ENCODE data around the gene ETNPPL.

The ETNPPL gene

GRCh38 chr4:108709722-108710121 is 53.1 kb downstream of the ETNPPL start:
- FAIRE-seq (no peak), DNase-seq (ENCODE audit: insufficient read length, low spot score) (no peak)
- TF ChIP-seq TAF1 (IDR thresholded peaks at IDR 0.05; ENCODE audit: low read depth, low read length): no peak

- FAIRE-seq (no peak), DNase-seq (ENCODE audit: insufficient read length, low spot score) (no peak)
- TF ChIP-seq SPI1 (IDR thresholded peaks at IDR 0.05; ENCODE audit: low read depth, low read length): no peak
These were observed 53.6 kb downstream of the ETNPPL start for GRCh38 chr4:108709234-108709633.

DNA sequence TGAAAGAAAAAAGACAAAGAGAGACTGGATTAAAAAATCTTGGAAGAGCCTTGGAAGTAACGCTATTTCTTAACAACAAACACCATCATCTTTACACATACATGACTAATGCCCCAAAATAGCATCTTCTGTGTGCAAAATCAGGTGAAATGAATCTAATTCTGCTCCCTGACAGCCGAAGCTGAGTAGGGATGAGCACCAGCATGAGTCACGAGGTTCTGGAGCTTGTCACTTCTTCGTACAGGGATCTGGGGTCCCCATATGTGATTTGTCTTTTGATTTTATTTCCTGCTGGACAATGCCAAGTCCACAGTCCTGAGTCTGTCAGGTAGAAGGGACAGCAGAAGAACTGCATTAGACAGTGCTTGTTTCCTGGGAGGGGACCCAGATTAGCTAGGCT is 56.6 kb downstream of the ETNPPL start:
- FAIRE-seq (no peak), DNase-seq (ENCODE audit: insufficient read length, low spot score) (no peak)
- TF ChIP-seq POU2F2 (IDR thresholded peaks at IDR 0.05; ENCODE audit: low read depth, low read length) (no peak), SPI1 (IDR thresholded peaks at IDR 0.05; ENCODE audit: low read depth, low read length) (no peak), PAX5 (IDR thresholded peaks at IDR 0.05; ENCODE audit: insufficient read depth, low read length, severe bottlenecking) (no peak), POLR2A (IDR thresholded peaks at IDR 0.05; ENCODE audit: low read depth, low read length) (no peak), TAF1 (IDR thresholded peaks at IDR 0.05; ENCODE audit: low read depth, low read length) (no peak), POLR2AphosphoS5 (IDR thresholded peaks at IDR 0.05; ENCODE audit: low read depth, low read length) (no peak)

DNA sequence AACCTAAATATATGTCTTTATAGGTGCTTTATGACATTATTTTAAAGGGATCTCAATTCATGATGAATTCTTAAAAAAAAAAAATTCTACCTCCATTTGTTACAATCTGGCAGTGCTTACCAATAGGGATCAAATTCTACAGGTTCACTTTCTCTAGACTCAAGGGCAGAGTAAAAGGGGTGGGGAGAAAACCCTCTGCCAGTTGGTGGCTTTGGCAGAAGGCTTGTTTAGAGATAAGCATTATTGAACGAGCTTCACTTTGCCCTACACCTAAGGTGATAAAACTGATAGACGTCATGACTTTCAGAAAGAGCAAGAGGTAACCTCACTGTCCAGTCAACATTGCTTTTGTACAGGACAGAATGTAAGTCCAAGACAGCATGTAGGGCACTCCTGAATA is 58.9 kb downstream of the ETNPPL start:
- TF ChIP-seq POU2F2 (IDR thresholded peaks at IDR 0.05; ENCODE audit: low read depth, low read length): no peak
- TF ChIP-seq TAF1 (IDR thresholded peaks at IDR 0.05; ENCODE audit: low read depth, low read length): no peak
- no peak for TF ChIP-seq POLR2A (IDR thresholded peaks at IDR 0.05; ENCODE audit: low read depth, low read length)
- TF ChIP-seq PAX5 (IDR thresholded peaks at IDR 0.05; ENCODE audit: insufficient read depth, low read length, severe bottlenecking): no peak
- no peak for TF ChIP-seq SPI1 (IDR thresholded peaks at IDR 0.05; ENCODE audit: low read depth, low read length)
- TF ChIP-seq POLR2AphosphoS5 (IDR thresholded peaks at IDR 0.05; ENCODE audit: low read depth, low read length): no peak
- FAIRE-seq (no peak), DNase-seq (ENCODE audit: insufficient read length, low spot score) (no peak)

DNA sequence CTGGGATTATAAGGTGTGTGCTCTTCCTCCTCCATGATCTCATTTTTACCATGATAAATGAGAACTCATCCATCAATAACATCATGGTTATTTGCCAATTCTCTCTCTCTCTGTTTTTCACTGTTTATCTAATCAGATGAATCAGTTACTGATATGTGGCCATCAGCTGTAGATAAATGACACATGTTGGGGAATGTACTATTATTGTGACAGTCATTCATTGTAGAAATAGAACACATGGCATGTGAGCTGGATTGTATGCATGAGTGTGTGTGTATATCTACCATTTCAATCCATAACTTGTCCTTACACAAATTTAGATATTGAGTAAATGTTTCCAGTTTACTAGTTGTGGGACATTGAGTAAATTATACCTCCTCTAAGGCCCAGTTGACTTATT is 59.5 kb downstream of the ETNPPL start:
- DNase-seq (ENCODE audit: insufficient read length, low spot score): no peak
- TF ChIP-seq POLR2AphosphoS5 (IDR thresholded peaks at IDR 0.05; ENCODE audit: low read depth, low read length) (no peak), POLR2A (IDR thresholded peaks at IDR 0.05; ENCODE audit: low read depth, low read length) (no peak), POU2F2 (IDR thresholded peaks at IDR 0.05; ENCODE audit: low read depth, low read length) (no peak), SPI1 (IDR thresholded peaks at IDR 0.05; ENCODE audit: low read depth, low read length) (no peak), TAF1 (IDR thresholded peaks at IDR 0.05; ENCODE audit: low read depth, low read length) (no peak), PAX5 (IDR thresholded peaks at IDR 0.05; ENCODE audit: insufficient read depth, low read length, severe bottlenecking) (no peak)
- FAIRE-seq: no peak

DNA sequence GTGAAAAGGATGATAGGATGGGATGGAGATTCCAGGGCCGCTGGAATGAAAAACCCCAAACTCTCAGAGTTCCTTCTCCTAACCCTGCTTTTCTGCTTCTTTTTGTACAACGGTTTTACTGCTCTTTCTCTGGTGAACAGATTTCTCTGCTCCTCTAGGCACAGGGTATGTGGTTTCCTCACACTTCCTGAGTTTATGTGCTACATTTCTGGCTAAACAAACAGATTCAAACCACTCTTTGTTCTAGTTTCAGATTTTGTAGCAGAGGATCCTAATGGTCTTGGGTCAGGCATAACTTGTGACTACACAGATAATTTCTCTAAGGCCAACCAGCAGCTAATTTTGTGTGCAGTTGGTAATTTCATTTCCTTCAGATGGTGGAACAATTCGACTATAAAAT is 59.9 kb downstream of the ETNPPL start:
- FAIRE-seq: no peak
- no peak for DNase-seq (ENCODE audit: insufficient read length, low spot score)
- TF ChIP-seq SPI1 (IDR thresholded peaks at IDR 0.05; ENCODE audit: low read depth, low read length) (no peak), POLR2A (IDR thresholded peaks at IDR 0.05; ENCODE audit: low read depth, low read length) (no peak), POLR2AphosphoS5 (IDR thresholded peaks at IDR 0.05; ENCODE audit: low read depth, low read length) (no peak), PAX5 (IDR thresholded peaks at IDR 0.05; ENCODE audit: insufficient read depth, low read length, severe bottlenecking) (no peak)

GRCh38 chr4:108700081-108700757 is 62.6 kb downstream of the ETNPPL start:
- FAIRE-seq (no peak), DNase-seq (ENCODE audit: insufficient read length, low spot score) (no peak)
- TF ChIP-seq SPI1 (IDR thresholded peaks at IDR 0.05; ENCODE audit: low read depth, low read length) (no peak), POLR2AphosphoS5 (IDR thresholded peaks at IDR 0.05; ENCODE audit: low read depth, low read length) (no peak), POLR2A (IDR thresholded peaks at IDR 0.05; ENCODE audit: low read depth, low read length) (no peak), POU2F2 (IDR thresholded peaks at IDR 0.05; ENCODE audit: low read depth, low read length) (no peak), TAF1 (IDR thresholded peaks at IDR 0.05; ENCODE audit: low read depth, low read length) (no peak), PAX5 (IDR thresholded peaks at IDR 0.05; ENCODE audit: insufficient read depth, low read length, severe bottlenecking) (no peak)

GRCh38 chr4:108696160-108696559 is 66.7 kb downstream of the ETNPPL start:
- TF ChIP-seq POU2F2 (IDR thresholded peaks at IDR 0.05; ENCODE audit: low read depth, low read length): no peak
- no peak for TF ChIP-seq TAF1 (IDR thresholded peaks at IDR 0.05; ENCODE audit: low read depth, low read length)
- no peak for TF ChIP-seq POLR2AphosphoS5 (IDR thresholded peaks at IDR 0.05; ENCODE audit: low read depth, low read length)
- no peak for TF ChIP-seq POLR2A (IDR thresholded peaks at IDR 0.05; ENCODE audit: low read depth, low read length)
- no peak for TF ChIP-seq PAX5 (IDR thresholded peaks at IDR 0.05; ENCODE audit: insufficient read depth, low read length, severe bottlenecking)
- TF ChIP-seq SPI1 (IDR thresholded peaks at IDR 0.05; ENCODE audit: low read depth, low read length): no peak
- FAIRE-seq (no peak), DNase-seq (ENCODE audit: insufficient read length, low spot score) (no peak)

- TF ChIP-seq PAX5 (IDR thresholded peaks at IDR 0.05; ENCODE audit: insufficient read depth, low read length, severe bottlenecking) (no peak), SPI1 (IDR thresholded peaks at IDR 0.05; ENCODE audit: low read depth, low read length) (no peak), POLR2AphosphoS5 (IDR thresholded peaks at IDR 0.05; ENCODE audit: low read depth, low read length) (no peak), POU2F2 (IDR thresholded peaks at IDR 0.05; ENCODE audit: low read depth, low read length) (no peak), TAF1 (IDR thresholded peaks at IDR 0.05; ENCODE audit: low read depth, low read length) (no peak), POLR2A (IDR thresholded peaks at IDR 0.05; ENCODE audit: low read depth, low read length) (no peak)
- FAIRE-seq (no peak), DNase-seq (ENCODE audit: insufficient read length, low spot score) (no peak)
These were observed 67.8 kb downstream of the ETNPPL start for GRCh38 chr4:108695062-108695461.

DNA sequence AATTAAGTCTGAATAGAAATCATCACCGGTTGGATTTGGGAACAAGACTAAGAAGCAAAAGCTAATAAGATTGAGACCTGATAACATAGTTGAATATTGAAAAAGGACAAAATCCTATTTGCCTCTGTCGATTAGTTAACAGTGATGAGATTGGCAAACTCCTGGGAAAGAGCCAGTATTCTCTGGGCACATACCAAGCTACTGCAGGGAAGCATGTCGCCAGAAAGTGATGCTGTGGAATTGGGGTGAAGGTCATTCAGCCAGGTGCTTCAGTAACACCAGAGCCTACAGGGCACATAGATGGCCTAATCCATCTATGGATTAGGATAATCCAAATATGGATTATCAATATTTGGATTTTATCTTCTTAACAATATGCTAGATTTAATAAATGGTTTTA is 68.4 kb downstream of the ETNPPL start:
- no peak for DNase-seq (ENCODE audit: insufficient read length, low spot score)
- TF ChIP-seq POU2F2 (IDR thresholded peaks at IDR 0.05; ENCODE audit: low read depth, low read length) (no peak), TAF1 (IDR thresholded peaks at IDR 0.05; ENCODE audit: low read depth, low read length) (no peak), SPI1 (IDR thresholded peaks at IDR 0.05; ENCODE audit: low read depth, low read length) (no peak), POLR2A (IDR thresholded peaks at IDR 0.05; ENCODE audit: low read depth, low read length) (no peak), PAX5 (IDR thresholded peaks at IDR 0.05; ENCODE audit: insufficient read depth, low read length, severe bottlenecking) (no peak), POLR2AphosphoS5 (IDR thresholded peaks at IDR 0.05; ENCODE audit: low read depth, low read length) (no peak)
- FAIRE-seq: no peak
